ENCODE results near the gene OR2F1.

Gene OR2F1

DNA sequence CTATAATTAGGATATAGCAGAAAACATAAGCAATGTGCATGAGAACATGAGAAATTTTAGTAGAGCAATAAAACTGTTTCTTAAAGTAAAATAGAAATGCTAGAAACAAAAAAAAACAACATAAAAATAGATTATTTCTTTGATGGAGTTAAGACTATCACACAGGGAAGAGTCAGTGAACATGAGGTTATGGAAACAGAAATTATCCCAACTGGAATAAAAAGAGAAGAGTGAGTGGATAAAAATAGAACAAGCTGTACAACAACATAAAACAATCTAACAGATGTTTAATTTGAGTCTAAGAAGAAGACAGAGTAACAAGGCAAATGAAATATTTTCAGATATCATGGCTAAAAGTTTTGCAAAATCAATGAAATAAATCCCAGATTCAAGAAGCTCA is 38.0 kb downstream of the OR2F1 start:
- TF ChIP-seq FOXP2 (optimal IDR thresholded peaks at IDR 0.05; ENCODE audit: borderline replicate concordance, extremely low read depth, extremely low read length, insufficient read depth) (no peak), SIN3A (IDR thresholded peaks at IDR 0.05; ENCODE audit: borderline replicate concordance, insufficient read depth, low read length) (no peak), TAF1 (IDR thresholded peaks at IDR 0.05; ENCODE audit: borderline replicate concordance, insufficient read depth, low read length) (no peak), POLR2AphosphoS5 (IDR thresholded peaks at IDR 0.05; ENCODE audit: low read depth, low read length) (no peak), REST (IDR thresholded peaks at IDR 0.05; ENCODE audit: insufficient read depth in 1 of 2, low read depth in 2 of 2, low read length in 2 of 2) (no peak)

DNA sequence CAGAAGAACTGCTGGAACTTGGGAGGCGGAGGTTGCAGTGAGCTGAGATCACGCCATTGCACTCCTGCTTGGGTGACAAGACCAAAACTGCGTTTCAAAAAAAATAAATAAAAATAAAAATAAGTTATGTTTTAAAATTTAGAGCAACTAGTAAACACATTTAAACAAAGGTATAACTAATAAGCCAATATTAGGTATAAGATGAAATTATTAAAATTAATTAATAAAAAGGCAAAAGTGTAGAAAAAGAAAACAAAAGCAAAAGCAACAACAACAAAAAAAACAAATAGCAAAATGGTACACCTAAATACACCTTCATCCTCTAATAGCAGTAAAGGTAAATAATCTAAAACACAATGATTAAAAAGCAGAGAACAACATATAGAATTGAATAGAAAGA is 39.3 kb downstream of the OR2F1 start:
- no peak for TF ChIP-seq REST (IDR thresholded peaks at IDR 0.05; ENCODE audit: insufficient read depth in 1 of 2, low read depth in 2 of 2, low read length in 2 of 2)
- no peak for TF ChIP-seq FOXP2 (optimal IDR thresholded peaks at IDR 0.05; ENCODE audit: borderline replicate concordance, extremely low read depth, extremely low read length, insufficient read depth)
- TF ChIP-seq SIN3A (IDR thresholded peaks at IDR 0.05; ENCODE audit: borderline replicate concordance, insufficient read depth, low read length) = no peak
- no peak for TF ChIP-seq POLR2AphosphoS5 (IDR thresholded peaks at IDR 0.05; ENCODE audit: low read depth, low read length)
- no peak for TF ChIP-seq TAF1 (IDR thresholded peaks at IDR 0.05; ENCODE audit: borderline replicate concordance, insufficient read depth, low read length)

GRCh38 chr7:144000020-144000419 is 45.4 kb downstream of the OR2F1 start, which contains the start of gene OR6B1:
Gene OR6B1, plus strand, starts transcription at chr7:144000320. Its CDS starts 3,677 bp downstream, at chr7:144003997.
- TF ChIP-seq FOXP2 (optimal IDR thresholded peaks at IDR 0.05; ENCODE audit: borderline replicate concordance, extremely low read depth, extremely low read length, insufficient read depth) (no peak), POLR2AphosphoS5 (IDR thresholded peaks at IDR 0.05; ENCODE audit: low read depth, low read length) (no peak), REST (IDR thresholded peaks at IDR 0.05; ENCODE audit: insufficient read depth in 1 of 2, low read depth in 2 of 2, low read length in 2 of 2) (no peak), TAF1 (IDR thresholded peaks at IDR 0.05; ENCODE audit: borderline replicate concordance, insufficient read depth, low read length) (no peak), SIN3A (IDR thresholded peaks at IDR 0.05; ENCODE audit: borderline replicate concordance, insufficient read depth, low read length) (no peak)

DNA sequence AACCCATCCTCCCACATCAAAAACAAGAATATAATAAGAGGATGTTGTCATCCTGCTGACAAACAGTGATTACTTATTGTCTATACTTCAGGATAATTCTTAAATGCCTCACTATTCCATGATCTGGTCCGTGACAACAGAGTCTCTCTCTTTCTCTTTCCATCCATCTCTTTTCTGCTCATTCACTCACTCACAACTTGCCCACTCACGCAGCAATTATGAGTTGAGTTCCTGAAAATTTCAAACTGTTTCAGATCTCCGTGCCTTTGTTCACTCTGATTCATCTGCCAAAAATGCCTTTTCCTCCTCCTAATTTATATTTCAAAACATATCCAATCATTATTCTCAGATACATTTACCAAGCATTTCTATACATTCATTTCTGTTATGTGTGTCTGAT is 46.9 kb downstream of the OR2F1 start:
- no peak for TF ChIP-seq FOXP2 (optimal IDR thresholded peaks at IDR 0.05; ENCODE audit: borderline replicate concordance, extremely low read depth, extremely low read length, insufficient read depth)
- no peak for TF ChIP-seq TAF1 (IDR thresholded peaks at IDR 0.05; ENCODE audit: borderline replicate concordance, insufficient read depth, low read length)
- no peak for TF ChIP-seq REST (IDR thresholded peaks at IDR 0.05; ENCODE audit: insufficient read depth in 1 of 2, low read depth in 2 of 2, low read length in 2 of 2)
- no peak for TF ChIP-seq POLR2AphosphoS5 (IDR thresholded peaks at IDR 0.05; ENCODE audit: low read depth, low read length)
- no peak for TF ChIP-seq SIN3A (IDR thresholded peaks at IDR 0.05; ENCODE audit: borderline replicate concordance, insufficient read depth, low read length)

DNA sequence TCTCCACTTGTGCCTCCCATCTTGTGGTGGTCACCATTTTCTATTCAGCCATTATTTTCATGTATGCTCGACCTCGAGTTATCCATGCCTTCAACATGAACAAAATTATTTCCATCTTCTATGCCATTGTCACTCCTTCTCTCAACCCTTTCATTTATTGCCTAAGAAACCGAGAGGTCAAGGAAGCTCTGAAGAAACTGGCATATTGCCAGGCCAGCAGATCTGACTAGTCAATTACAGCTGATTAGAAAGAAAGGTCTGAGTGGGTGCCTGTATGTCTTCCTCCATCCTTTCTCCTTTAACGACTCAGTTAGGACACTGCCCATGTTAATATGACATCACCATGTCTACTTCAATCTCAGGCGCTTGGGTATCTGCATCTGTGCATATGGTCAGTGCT is 50.1 kb downstream of the OR2F1 start:
- TF ChIP-seq TAF1 (IDR thresholded peaks at IDR 0.05; ENCODE audit: borderline replicate concordance, insufficient read depth, low read length) (no peak), FOXP2 (optimal IDR thresholded peaks at IDR 0.05; ENCODE audit: borderline replicate concordance, extremely low read depth, extremely low read length, insufficient read depth) (no peak), POLR2AphosphoS5 (IDR thresholded peaks at IDR 0.05; ENCODE audit: low read depth, low read length) (no peak), SIN3A (IDR thresholded peaks at IDR 0.05; ENCODE audit: borderline replicate concordance, insufficient read depth, low read length) (no peak), REST (IDR thresholded peaks at IDR 0.05; ENCODE audit: insufficient read depth in 1 of 2, low read depth in 2 of 2, low read length in 2 of 2) (no peak)
